ENCODE data around the gene PIP5K1C.

Gene PIP5K1C

DNA sequence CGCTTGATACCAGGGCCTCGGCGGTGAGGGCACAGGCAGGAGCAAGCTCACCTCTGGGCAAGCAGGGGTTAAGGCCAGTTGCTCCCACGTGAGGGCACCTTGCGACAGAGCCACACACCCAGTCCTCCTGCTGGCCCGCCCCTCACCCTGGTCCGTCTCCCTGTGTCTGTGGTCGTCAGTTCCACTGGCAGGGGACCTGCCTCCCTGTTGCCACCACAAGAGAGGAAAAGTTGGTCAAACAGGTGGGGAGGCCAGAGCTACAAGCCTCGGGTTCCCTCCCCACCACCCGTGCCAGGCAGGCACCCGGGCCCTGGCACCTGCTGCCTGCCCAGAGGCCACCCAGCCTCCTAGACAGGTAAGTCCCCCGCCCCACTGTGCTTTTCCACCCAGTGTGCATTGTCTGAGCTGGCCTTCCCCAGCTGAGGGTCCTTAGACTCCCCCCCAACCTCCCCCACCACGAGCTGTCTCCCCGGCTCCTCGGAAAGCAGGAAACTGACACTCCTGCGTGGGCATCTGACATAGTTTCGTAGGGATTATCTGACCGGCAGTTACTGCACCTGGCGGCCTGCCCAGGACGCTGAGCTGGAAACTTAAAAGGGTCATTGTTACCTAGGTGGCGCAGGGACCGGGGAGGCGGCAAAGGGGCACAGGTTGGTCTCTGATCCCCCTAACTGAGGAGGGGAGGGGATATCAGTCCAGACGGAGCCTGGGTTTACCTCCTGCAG lies 8.1 kb upstream of the PIP5K1C start, which contains the start of gene TJP3:
TJP3 (plus strand) TSS at position 178 of the 725 bp plus-strand sequence. CDS start 20,049 bp downstream, outside the sequence.
- TF ChIP-seq ZNF274 (IDR thresholded peaks at IDR 0.05; ENCODE audit: low read depth, low read length): no peak
- H3K4me3 ChIP-seq (ENCODE audit: low read length): no peak within 1 kb of the TSS

DNA sequence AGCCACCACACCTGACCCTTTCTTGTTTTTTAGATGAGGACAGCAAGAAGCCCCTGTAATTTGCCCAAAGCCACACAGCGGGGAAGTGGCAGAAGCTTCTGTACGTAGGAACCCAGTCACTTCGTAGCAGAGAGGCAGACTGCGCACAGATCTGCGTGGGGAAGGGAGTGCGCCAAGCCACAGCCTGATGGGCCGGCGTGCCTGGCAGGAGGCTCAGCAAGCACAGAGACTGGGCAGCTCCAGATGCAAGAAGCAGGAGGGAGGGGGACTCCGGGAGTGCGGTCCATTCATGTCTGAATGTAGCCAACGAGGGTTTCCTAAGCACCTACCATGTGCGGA lies 7.6 kb upstream of the PIP5K1C start:
- H3K4me3 ChIP-seq (ENCODE audit: low read length): no peak overlapping the region
- no peak for TF ChIP-seq ZNF274 (IDR thresholded peaks at IDR 0.05; ENCODE audit: low read depth, low read length)

DNA sequence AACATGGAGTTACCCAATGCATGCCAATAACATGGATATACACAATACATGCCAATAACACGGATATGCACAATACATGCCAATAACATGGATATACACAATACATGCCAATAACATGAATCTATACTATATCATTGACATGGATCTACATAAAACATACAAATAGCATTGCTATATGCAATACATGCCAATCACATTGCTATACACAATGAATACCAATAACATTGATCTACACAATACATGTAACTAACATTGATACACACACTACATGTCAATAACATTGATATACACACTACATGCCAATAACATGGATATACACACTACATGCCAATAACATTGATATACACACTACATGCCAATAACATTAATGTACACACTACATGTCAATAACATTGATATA lies 932 bp upstream of the PIP5K1C start:
- no peak for TF ChIP-seq ZNF274 (IDR thresholded peaks at IDR 0.05; ENCODE audit: low read depth, low read length)
- no peak overlapping the region for H3K4me3 ChIP-seq (ENCODE audit: low read length)

- H3K4me3 ChIP-seq (ENCODE audit: low read length): peak overlapping the region; percentile 77
- no peak for TF ChIP-seq ZNF274 (IDR thresholded peaks at IDR 0.05; ENCODE audit: low read depth, low read length)
Measured at GRCh38 chr19:3699741-3700241, 477 bp downstream of the PIP5K1C start.

GRCh38 chr19:3698974-3699740 lies 1.1 kb downstream of the PIP5K1C start:
- H3K4me3 ChIP-seq (ENCODE audit: low read length): peak overlapping the region; percentile 77
- TF ChIP-seq ZNF274 (IDR thresholded peaks at IDR 0.05; ENCODE audit: low read depth, low read length): no peak

DNA sequence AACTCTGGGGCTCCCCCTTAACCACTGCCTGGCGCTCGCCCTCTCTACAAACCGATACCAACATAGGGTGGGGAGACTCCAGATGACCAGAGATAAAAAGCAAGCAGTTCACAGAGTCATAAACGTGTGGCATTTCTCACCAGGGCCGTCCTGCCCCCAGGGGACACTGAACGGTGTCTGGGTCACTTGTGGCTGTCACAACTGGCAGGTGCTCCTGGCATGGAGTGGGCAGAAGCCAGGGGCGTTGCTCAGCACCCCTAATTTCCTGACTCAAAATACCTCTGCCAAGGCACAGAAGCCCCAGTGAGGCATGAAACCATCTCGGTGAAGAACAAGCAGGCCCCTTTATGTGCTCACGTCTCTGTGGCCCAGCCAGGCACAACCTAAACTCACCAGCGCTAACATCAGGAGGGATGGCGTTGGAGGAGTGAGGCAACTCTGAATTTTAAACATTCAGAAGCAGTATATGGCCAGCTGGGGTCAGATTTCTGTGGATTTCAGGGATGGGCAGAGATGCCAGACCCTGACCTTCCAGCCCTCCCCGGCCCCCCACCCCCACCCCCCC lies 1.8 kb downstream of the PIP5K1C start:
- no peak for TF ChIP-seq ZNF274 (IDR thresholded peaks at IDR 0.05; ENCODE audit: low read depth, low read length)
- H3K4me3 ChIP-seq (ENCODE audit: low read length): peak overlapping the region; percentile 8; the same call in 1 of the 2 replicates

- no peak for TF ChIP-seq ZNF274 (IDR thresholded peaks at IDR 0.05; ENCODE audit: low read depth, low read length)
- H3K4me3 ChIP-seq (ENCODE audit: low read length): no peak overlapping the region; the same call in 1 of the 2 replicates
Measured at GRCh38 chr19:3697671-3698385, 2.4 kb downstream of the PIP5K1C start.

- no peak overlapping the region for H3K4me3 ChIP-seq (ENCODE audit: low read length)
- no peak for TF ChIP-seq ZNF274 (IDR thresholded peaks at IDR 0.05; ENCODE audit: low read depth, low read length)
Measured at GRCh38 chr19:3697094-3697493, 3.2 kb downstream of the PIP5K1C start.

DNA sequence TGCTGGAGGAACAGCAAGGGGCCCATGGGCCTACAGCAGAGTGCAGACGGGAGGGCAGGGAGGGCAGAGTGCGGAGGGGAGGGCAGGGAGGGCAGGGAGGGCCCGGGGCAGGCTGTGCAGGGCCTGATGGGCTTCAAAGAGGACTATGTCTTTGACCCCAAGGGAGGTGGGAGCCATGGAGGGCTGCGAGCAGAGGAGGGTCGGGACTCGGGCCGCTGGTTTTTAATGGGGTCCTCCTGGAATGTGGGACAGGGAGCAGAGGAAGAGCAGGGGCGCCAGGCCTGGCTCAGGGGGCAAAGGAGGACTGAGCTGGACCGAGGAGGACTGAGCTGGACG lies 3.6 kb downstream of the PIP5K1C start:
- no peak overlapping the region for H3K4me3 ChIP-seq (ENCODE audit: low read length)
- no peak for TF ChIP-seq ZNF274 (IDR thresholded peaks at IDR 0.05; ENCODE audit: low read depth, low read length)

DNA sequence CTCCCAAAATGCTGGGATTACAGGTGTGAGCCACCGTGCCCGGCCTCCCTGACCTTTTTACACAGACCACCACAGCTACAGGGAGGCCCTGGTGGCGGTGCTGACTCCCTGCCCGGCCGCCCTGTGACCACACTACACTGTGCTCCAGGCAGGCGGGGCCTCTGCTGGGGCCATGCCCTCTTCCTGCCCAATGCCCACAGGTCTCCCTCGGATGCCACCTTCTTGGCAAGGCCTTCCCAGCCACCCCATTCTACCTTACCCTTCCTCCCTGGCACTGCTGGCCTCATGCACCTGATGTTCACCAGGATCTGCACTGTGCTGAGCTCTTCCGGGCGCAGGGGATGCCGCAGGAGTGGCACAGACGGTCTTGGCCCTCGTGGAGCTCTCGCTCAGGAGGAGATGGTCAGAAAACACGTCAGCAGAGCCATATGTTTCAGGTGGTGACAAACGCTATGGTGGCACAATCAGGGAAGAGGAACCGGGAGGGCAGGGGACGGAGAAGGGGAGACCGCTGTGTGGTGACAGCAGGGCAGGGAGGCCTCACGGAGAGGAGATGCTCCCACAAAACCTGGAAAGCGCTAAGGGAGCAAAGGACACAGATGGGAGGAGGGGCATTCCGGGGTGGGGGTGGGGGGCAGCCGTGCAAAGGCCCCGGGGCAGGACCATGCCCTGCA lies 4.1 kb downstream of the PIP5K1C start:
- H3K4me3 ChIP-seq (ENCODE audit: low read length): no peak overlapping the region
- no peak for TF ChIP-seq ZNF274 (IDR thresholded peaks at IDR 0.05; ENCODE audit: low read depth, low read length)

GRCh38 chr19:3695124-3695733 lies 5.0 kb downstream of the PIP5K1C start:
- no peak for TF ChIP-seq ZNF274 (IDR thresholded peaks at IDR 0.05; ENCODE audit: low read depth, low read length)
- no peak overlapping the region for H3K4me3 ChIP-seq (ENCODE audit: low read length)

GRCh38 chr19:3694361-3695123 lies 5.7 kb downstream of the PIP5K1C start:
- no peak overlapping the region for H3K4me3 ChIP-seq (ENCODE audit: low read length)
- TF ChIP-seq ZNF274 (IDR thresholded peaks at IDR 0.05; ENCODE audit: low read depth, low read length): no peak

All from GM08714 (cell line).